Measurements from ENCODE around the gene TNFRSF14. TPM values are rescaled to one million over a fixed set of nuclear protein-coding genes. Genes with fewer than 3 reads are reported as not detected.

TNFRSF14 gene
- total and polyA plus RNA-seq, 2 experiments from 2014 or later, result 7.8 to 13.3 TPM

GRCh38 chr1:2585318-2586092 is 29.3 kb downstream of the TNFRSF14 start:
- H3K36me3 ChIP-seq (ENCODE audit: low read depth), result no peaks in the 10 kb centered on the region
- no peaks in the 10 kb centered on the region for H3K9me3 ChIP-seq (ENCODE audit: low read depth)
- DNase-seq, result peak; percentile 61
- H3K9me2 ChIP-seq (ENCODE audit: insufficient read depth), result no peaks in the 10 kb centered on the region
- no peaks in the 10 kb centered on the region for H3K4me1 ChIP-seq (ENCODE audit: insufficient read depth)
- no peaks in the 10 kb centered on the region for H3F3A ChIP-seq (ENCODE audit: insufficient read depth)
- peak overlapping the region; percentile 75 for H3K9ac ChIP-seq
- TF ChIP-seq EZH2 (IDR thresholded peaks at IDR 0.05; ENCODE audit: insufficient read depth, poor library complexity, severe bottlenecking) (no peak), EZH2phosphoT487 (IDR thresholded peaks at IDR 0.05; ENCODE audit: insufficient read depth, low read depth) (no peak)
- no peaks in the 10 kb centered on the region for H3K79me2 ChIP-seq (ENCODE audit: insufficient read depth)
- peak overlapping the region; percentile 87 for H3K4me3 ChIP-seq
- in situ Hi-C loops (cut with MboI), result no loop called here
- WGBS, 2 experiments (ENCODE audit: low coverage in 1 of 2, low lambda C conversion rate in 2 of 2, missing lambda C conversion rate in 2 of 2), result 2 to 4% methylated on average over 27 to 28 of the region's 28 CpGs
- no peaks in the 10 kb centered on the region for H3K27me3 ChIP-seq (replicated peaks; ENCODE audit: insufficient read depth)
- H3K4me2 ChIP-seq (ENCODE audit: unreplicated experiment), result peak overlapping the region; percentile 82
- H2AFZ ChIP-seq, result peak overlapping the region; percentile 78
- H4K20me1 ChIP-seq (ENCODE audit: insufficient read depth), result no peaks in the 10 kb centered on the region
- H3K27ac ChIP-seq, result peak overlapping the region; percentile 13; the same call in 1 of the 2 replicates

GRCh38 chr1:2586154-2587070 is 30.2 kb downstream of the TNFRSF14 start, which contains the start of gene PRXL2B:
Gene PRXL2B (plus strand): TSS chr1:2586777. CDS start chr1:2586886, 109 bp downstream.
- 1 to 3% methylated on average over 59 to 96 of the region's 107 CpGs for WGBS, 2 experiments (ENCODE audit: low coverage in 1 of 2, low lambda C conversion rate in 2 of 2, missing lambda C conversion rate in 2 of 2)
- peak; percentile 100 for DNase-seq
- H3K9me3 ChIP-seq (ENCODE audit: low read depth), result no peaks in the 10 kb centered on the region
- H3F3A ChIP-seq (ENCODE audit: insufficient read depth), result no peaks in the 10 kb centered on the region
- H2AFZ ChIP-seq, result peak within 1 kb of the TSS; percentile 78
- no peaks in the 10 kb centered on the region for H3K9me2 ChIP-seq (ENCODE audit: insufficient read depth)
- H3K4me1 ChIP-seq (ENCODE audit: insufficient read depth), result no peaks in the 10 kb centered on the region
- peak within 1 kb of the TSS; percentile 75 for H3K9ac ChIP-seq
- no peak for TF ChIP-seq EZH2 (IDR thresholded peaks at IDR 0.05; ENCODE audit: insufficient read depth, poor library complexity, severe bottlenecking)
- no peak for TF ChIP-seq EZH2phosphoT487 (IDR thresholded peaks at IDR 0.05; ENCODE audit: insufficient read depth, low read depth)
- H4K20me1 ChIP-seq (ENCODE audit: insufficient read depth), result no peaks in the 10 kb centered on the region
- H3K27me3 ChIP-seq (replicated peaks; ENCODE audit: insufficient read depth), result no peaks in the 10 kb centered on the region
- H3K27ac ChIP-seq, result peak within 1 kb of the TSS; percentile 13; the same call in 1 of the 2 replicates
- H3K36me3 ChIP-seq (ENCODE audit: low read depth), result no peaks in the 10 kb centered on the region
- H3K79me2 ChIP-seq (ENCODE audit: insufficient read depth), result no peaks in the 10 kb centered on the region
- in situ Hi-C loops (cut with MboI), result no loop called here
- peak within 1 kb of the TSS; percentile 87 for H3K4me3 ChIP-seq
- peak within 1 kb of the TSS; percentile 82 for H3K4me2 ChIP-seq (ENCODE audit: unreplicated experiment)

- H3K9me2 ChIP-seq (ENCODE audit: insufficient read depth), result no peaks in the 10 kb centered on the region
- H4K20me1 ChIP-seq (ENCODE audit: insufficient read depth), result no peaks in the 10 kb centered on the region
- 18 to 21% methylated on average over 27 to 40 of the region's 52 CpGs for WGBS, 2 experiments (ENCODE audit: low coverage in 1 of 2, low lambda C conversion rate in 2 of 2, missing lambda C conversion rate in 2 of 2)
- in situ Hi-C loops (cut with MboI), result no loop called here
- H3K27ac ChIP-seq, result no peak overlapping the region
- DNase-seq, result peak; percentile 60
- peak overlapping the region; percentile 87 for H3K4me3 ChIP-seq
- H3K4me1 ChIP-seq (ENCODE audit: insufficient read depth), result no peaks in the 10 kb centered on the region
- H3K27me3 ChIP-seq (replicated peaks; ENCODE audit: insufficient read depth), result no peaks in the 10 kb centered on the region
- H2AFZ ChIP-seq, result peak overlapping the region; percentile 71
- no peaks in the 10 kb centered on the region for H3K36me3 ChIP-seq (ENCODE audit: low read depth)
- H3K9ac ChIP-seq, result peak overlapping the region; percentile 75
- no peaks in the 10 kb centered on the region for H3K79me2 ChIP-seq (ENCODE audit: insufficient read depth)
- no peaks in the 10 kb centered on the region for H3K9me3 ChIP-seq (ENCODE audit: low read depth)
- no peaks in the 10 kb centered on the region for H3F3A ChIP-seq (ENCODE audit: insufficient read depth)
- no peak for TF ChIP-seq EZH2phosphoT487 (IDR thresholded peaks at IDR 0.05; ENCODE audit: insufficient read depth, low read depth)
- no peak for TF ChIP-seq EZH2 (IDR thresholded peaks at IDR 0.05; ENCODE audit: insufficient read depth, poor library complexity, severe bottlenecking)
- H3K4me2 ChIP-seq (ENCODE audit: unreplicated experiment), result peak overlapping the region; percentile 67
Observed at GRCh38 chr1:2587071-2587859, 31.1 kb downstream of the TNFRSF14 start.
